HepG2 (cell line): ENCODE measurements around the gene THRA. TPM values are rescaled to one million over a fixed set of nuclear protein-coding genes. Genes with fewer than 3 reads are reported as not detected.

Experiments used
- ATAC-seq: fragments of 200-7000 bp; cut with Tn5 transposase; 3 replicates; pipeline ENCODE4 v1.9.1; 2020; ENCODE audit warnings: mild to moderate bottlenecking, moderate library complexity
- BruUV-seq: library from RNA; stranded (reverse); fragments of 400-500 nt; replicated peaks from 2 replicates; lab custom pipeline; 2021; lab: Mats Ljungman, UMichigan
- CTCF ChIA-PET: fragments of 300-600 bp; formaldehyde crosslinking; extraction: SDS; loops from one replicate; lab custom pipeline; 2021; ENCODE audit warnings: low total read pairs, inconsistent platforms, low intra/inter-chr PET ratio; lab: Yijun Ruan, JAX
- POLR2A ChIA-PET: fragments of 350-600 bp; sonication (Branson Sonifier 250); formaldehyde crosslinking; loops from one replicate; lab custom pipeline; 2020; ENCODE audit warnings: antibody characterized with exemption, inconsistent platforms; lab: Yijun Ruan, JAX
- DNase-seq: peaks from one replicate; pipeline ENCODE4 v3.0.0-alpha.2; 2015; ENCODE audit warnings: low spot score
- FAIRE-seq: peaks from 3 replicates; lab custom pipeline; 2011; peaks lifted over from hg19 to GRCh38; lab: Jason Lieb, UNC
- H2AFZ ChIP-seq: one replicate; pipeline ENCODE4 v1.6.1; 2011; ENCODE audit warnings: low read length, inconsistent platforms
- H3K27ac ChIP-seq: fragments of 300-600 bp; 3 replicates; pipeline ENCODE4 v1.8.0; 2011; ENCODE audit warnings: mixed run types, mild to moderate bottlenecking, mixed read lengths, low read length, inconsistent platforms; ENCODE audit not compliant: insufficient read depth; ENCODE audit errors: extremely low read length
- H3K27me3 ChIP-seq, 2 experiments: fragments of 200-600 bp in 1 of 2; 2 replicates in 1 of 2; 3 replicates in 1 of 2; pipeline versions ENCODE4 v1.6.0 to v1.8.0; 2011; ENCODE audit warnings: low read length in 2 of 2, mild to moderate bottlenecking in 2 of 2, moderate library complexity in 2 of 2, inconsistent platforms in 1 of 2; ENCODE audit not compliant: insufficient read depth in 2 of 2, control insufficient read depth in 1 of 2
- H3K36me3 ChIP-seq, 2 experiments: fragments of 200-600 bp in 1 of 2; replicated peaks in 1 of 2; 2 replicates in 1 of 2; 3 replicates in 1 of 2; pipeline versions ENCODE4 v1.5.1 to v1.8.0; 2011; ENCODE audit warnings: low read length in 2 of 2, inconsistent platforms in 1 of 2; ENCODE audit not compliant: insufficient read depth in 2 of 2, control insufficient read depth in 1 of 2
- H3K4me1 ChIP-seq: 2 replicates; pipeline ENCODE4 v1.5.1; 2012; ENCODE audit warnings: low read length, inconsistent platforms; ENCODE audit not compliant: insufficient read depth
- H3K4me2 ChIP-seq: 2 replicates; pipeline ENCODE4 v1.6.0; 2011; ENCODE audit warnings: low read depth, low read length, inconsistent platforms
- H3K4me3 ChIP-seq, 3 experiments: fragments of 200-600 bp in 1 of 3; sonication (generic), shearing (Covaris generic) in 1 of 3; replicated peaks in 1 of 3; 2 replicates each; pipeline ENCODE4 v1.5.1; 2011 to 2016; ENCODE audit warnings: low read length in 3 of 3, inconsistent platforms in 2 of 3, low read depth in 2 of 3, mild to moderate bottlenecking in 2 of 3, control low read depth in 1 of 3, mixed read lengths in 1 of 3; ENCODE audit not compliant: insufficient read depth in 1 of 3
- H3K79me2 ChIP-seq: one replicate; pipeline ENCODE4 v1.6.1; 2011; ENCODE audit warnings: low read length, inconsistent platforms; ENCODE audit not compliant: insufficient read depth
- H3K9ac ChIP-seq: 2 replicates; pipeline ENCODE4 v1.6.0; 2011; ENCODE audit warnings: mild to moderate bottlenecking, low read depth, low read length, inconsistent platforms; ENCODE audit not compliant: insufficient read depth
- H3K9me3 ChIP-seq: 2 replicates; pipeline ENCODE4 v1.5.1; 2012; ENCODE audit warnings: mild to moderate bottlenecking, low read length
- H4K20me1 ChIP-seq: 2 replicates; pipeline ENCODE4 v1.6.0; 2011; ENCODE audit warnings: inconsistent platforms, mild to moderate bottlenecking, low read length, moderate library complexity; ENCODE audit not compliant: insufficient read depth
- ATF7 ChIP-seq, 2 experiments: fragments of 450-650 bp in 1 of 2; sonication (generic) in 1 of 2; formaldehyde crosslinking in 1 of 2; IDR thresholded peaks; 2 replicates each; pipeline versions ENCODE4 v1.4.0 to v1.6.1; 2016 to 2020; ENCODE audit warnings: antibody characterized with exemption in 1 of 2, mild to moderate bottlenecking in 1 of 2, missing genetic modification reagents in 1 of 2
- ESRRA ChIP-seq: sonication (generic); formaldehyde crosslinking; IDR thresholded peaks from 2 replicates; pipeline ENCODE4 v1.5.1; 2020; ENCODE audit warnings: mild to moderate bottlenecking, low read depth, missing genetic modification reagents
- FOXA1 ChIP-seq, 2 experiments: fragments of 450-650 bp in 1 of 2; sonication (generic) in 1 of 2; formaldehyde crosslinking in 1 of 2; IDR thresholded peaks; 2 replicates each; pipeline versions ENCODE4 v1.4.0 to v1.6.1; 2016 to 2020; ENCODE audit warnings: missing genetic modification reagents in 1 of 2
- HOXA3 ChIP-seq: sonication (generic); formaldehyde crosslinking; IDR thresholded peaks from 2 replicates; pipeline ENCODE4 v1.5.0; 2020; ENCODE audit warnings: missing genetic modification reagents
- HOXA9 ChIP-seq: sonication (generic); formaldehyde crosslinking; IDR thresholded peaks from 2 replicates; pipeline ENCODE4 v1.8.1; 2022; ENCODE audit warnings: missing genetic modification reagents, mild to moderate bottlenecking, moderate library complexity, borderline replicate concordance
- IKZF1 ChIP-seq: fragments of 450-650 bp; IDR thresholded peaks from 2 replicates; pipeline ENCODE4 v1.7.1; 2016
- ISX ChIP-seq: sonication (generic); formaldehyde crosslinking; conservative IDR thresholded peaks from 2 replicates; pipeline ENCODE4 v1.5.0; 2020; ENCODE audit warnings: missing genetic modification reagents
- NBN ChIP-seq: fragments of 450-650 bp; conservative IDR thresholded peaks from 2 replicates; pipeline ENCODE4 v1.6.1; 2017
- SAP130 ChIP-seq: IDR thresholded peaks from 2 replicates; pipeline ENCODE4 v1.6.1; 2016; ENCODE audit warnings: low read depth
- TCF12 ChIP-seq, 2 experiments: fragments of 450-650 bp in 1 of 2; sonication (generic) in 1 of 2; formaldehyde crosslinking in 1 of 2; IDR thresholded peaks; 2 replicates each; pipeline versions ENCODE4 v1.6.1 to v1.8.0; 2017 to 2022; ENCODE audit warnings: antibody characterized with exemption in 1 of 2, mild to moderate bottlenecking in 1 of 2, missing genetic modification reagents in 1 of 2, moderate library complexity in 1 of 2
- TSC22D2 ChIP-seq: sonication (generic); formaldehyde crosslinking; IDR thresholded peaks from 2 replicates; pipeline ENCODE4 v1.5.1; 2020; ENCODE audit warnings: missing genetic modification reagents, mild to moderate bottlenecking, borderline replicate concordance
- YY1 ChIP-seq: IDR thresholded peaks from 2 replicates; pipeline ENCODE4 v1.6.1; 2011; ENCODE audit warnings: low read length, low read depth, moderate library complexity, mild to moderate bottlenecking; ENCODE audit not compliant: insufficient read depth, insufficient replicate concordance
- ZNF207 ChIP-seq: fragments of 450-650 bp; IDR thresholded peaks from 2 replicates; pipeline ENCODE4 v1.6.1; 2016; ENCODE audit warnings: antibody characterized with exemption, borderline replicate concordance
- ZNF282 ChIP-seq: fragments of 450-650 bp; IDR thresholded peaks from 2 replicates; pipeline ENCODE4 v1.6.1; 2018; ENCODE audit not compliant: partially characterized antibody
- ZNF788 ChIP-seq: sonication (generic); formaldehyde crosslinking; IDR thresholded peaks from 2 replicates; pipeline ENCODE4 v1.5.0; 2020; ENCODE audit warnings: mild to moderate bottlenecking, missing genetic modification reagents, borderline replicate concordance
- WGBS: methylation state at CpG from one replicate; pipeline ENCODE4 v1.1.6; 2017; ENCODE audit warnings: low lambda C conversion rate; 5-methylcytosine and 5-hydroxymethylcytosine counted together
- in situ Hi-C: cut with HindIII; loops from 2 replicates; pipeline ENCODE4 v1.10.0; 2017; ENCODE audit warnings: low pct_unique_long_range_greater_than_20kb; ENCODE audit not compliant: extremely low pct_ligation_motif_present
- intact Hi-C: fragments of 100-400 bp; cut with micrococcal nuclease; formaldehyde crosslinking; loops from one replicate; pipeline ENCODE4 v1.10.0; 2022; ENCODE audit not compliant: unreplicated experiment
- polyA plus RNA-seq, 8 experiments: library from polyadenylated mRNA; depleted of rRNA in 3 of 8; stranded (reverse) in 7 of 8; unstranded in 1 of 8; fragments of >200 nt; fragmentation: Illumina TruSeq in 4 of 8; extraction: Trizol in 4 of 8; gene quantifications; 2 replicates each; pipeline versions ENCODE4 v1.2.1 to v1.2.3, GENCODE V29; 2011 to 2016; ENCODE audit warnings: low read depth in 4 of 8, missing spikeins in 1 of 8, mixed read lengths in 1 of 8; ENCODE audit not compliant: insufficient read depth in 1 of 8
- total RNA-seq, 5 experiments: library from RNA; depleted of rRNA; stranded (reverse); fragments of >200 nt; fragmentation: Illumina TruSeq; extraction: Trizol; gene quantifications; 2 replicates each; pipeline ENCODE4 v1.2.3, GENCODE V29; 2016; ENCODE audit warnings: low read depth in 1 of 5
- TF ChIP-seq, protein P1 (sequence below): sonication (generic); formaldehyde crosslinking; IDR thresholded peaks from 2 replicates; pipeline ENCODE4 v1.8.1; 2022; ENCODE audit warnings: low read depth, mild to moderate bottlenecking, missing genetic modification reagents
- TF ChIP-seq, protein P2 (sequence below): sonication (generic); IDR thresholded peaks from 2 replicates; pipeline ENCODE4 v1.6.1; 2016; ENCODE audit warnings: low read depth, borderline replicate concordance

THRA gene
- total and polyA plus RNA-seq, 2 of the 13 experiments (the other 11 are each of a cell fraction or from before 2014, with no cell fraction given): 8.0 to 9.9 TPM

DNA sequence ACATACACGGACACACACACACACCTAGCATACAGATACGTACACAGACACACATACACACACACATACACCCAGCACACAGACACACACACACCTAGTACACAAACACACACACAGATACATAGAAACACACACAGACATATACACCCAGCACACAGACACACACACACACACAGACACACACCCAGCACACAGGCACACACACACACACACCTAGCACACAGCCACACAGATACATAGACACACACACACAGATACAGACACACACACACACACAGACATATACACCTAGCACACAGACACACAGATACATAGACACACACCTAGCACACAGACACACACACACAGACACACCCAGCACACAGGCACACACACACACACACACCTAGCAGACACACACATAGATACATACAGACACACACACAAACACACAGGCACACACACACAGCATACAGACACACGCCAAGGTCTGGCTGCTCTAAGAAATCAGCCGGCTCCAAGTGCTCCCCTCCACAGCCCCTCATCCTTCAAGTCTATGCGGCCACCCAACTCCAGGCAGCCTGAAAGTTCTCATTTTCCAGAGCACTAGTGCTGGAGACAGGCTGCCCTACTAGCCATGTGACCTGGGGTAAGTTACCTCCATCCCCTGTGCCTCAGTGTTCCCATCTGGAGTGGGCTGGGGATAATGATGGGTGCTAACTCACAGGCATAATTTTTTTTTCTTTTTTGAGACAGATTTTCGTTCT, 24.5 kb downstream of the THRA start (continued):
- TF ChIP-seq FOXA1 (IDR thresholded peaks at IDR 0.05): peak; percentile 47; the same call in 1 of the 2 replicates
- no peak for TF ChIP-seq FOXA1 (CRISPR knock-in tag; IDR thresholded peaks at IDR 0.05)
- TF ChIP-seq NBN: 0 out of 2 replicates have a peak, but pooled peaks have one; percentile 53
- TF ChIP-seq ZNF282: peak; percentile 80
- TF ChIP-seq HOXA9 (CRISPR knock-in tag): peak; percentile 37; the same call in 1 of the 2 replicates
- TF ChIP-seq ISX (CRISPR knock-in tag): no peak
- TF ChIP-seq ATF7 (IDR thresholded peaks at IDR 0.05): 0 out of 2 replicates have a peak, but pooled peaks have one; percentile 3
- TF ChIP-seq ATF7 (CRISPR knock-in tag; IDR thresholded peaks at IDR 0.05): no peak
- 0 out of 2 replicates have a peak, but pooled peaks have one; percentile 28 for TF ChIP-seq ZNF788 (CRISPR knock-in tag)
- peak; percentile 73; the same call in 1 of the 2 replicates for TF ChIP-seq IKZF1
- TF ChIP-seq ZNF207: 0 out of 2 replicates have a peak, but pooled peaks have one; percentile 40
- TF ChIP-seq TSC22D2 (CRISPR knock-in tag): no peak

DNA sequence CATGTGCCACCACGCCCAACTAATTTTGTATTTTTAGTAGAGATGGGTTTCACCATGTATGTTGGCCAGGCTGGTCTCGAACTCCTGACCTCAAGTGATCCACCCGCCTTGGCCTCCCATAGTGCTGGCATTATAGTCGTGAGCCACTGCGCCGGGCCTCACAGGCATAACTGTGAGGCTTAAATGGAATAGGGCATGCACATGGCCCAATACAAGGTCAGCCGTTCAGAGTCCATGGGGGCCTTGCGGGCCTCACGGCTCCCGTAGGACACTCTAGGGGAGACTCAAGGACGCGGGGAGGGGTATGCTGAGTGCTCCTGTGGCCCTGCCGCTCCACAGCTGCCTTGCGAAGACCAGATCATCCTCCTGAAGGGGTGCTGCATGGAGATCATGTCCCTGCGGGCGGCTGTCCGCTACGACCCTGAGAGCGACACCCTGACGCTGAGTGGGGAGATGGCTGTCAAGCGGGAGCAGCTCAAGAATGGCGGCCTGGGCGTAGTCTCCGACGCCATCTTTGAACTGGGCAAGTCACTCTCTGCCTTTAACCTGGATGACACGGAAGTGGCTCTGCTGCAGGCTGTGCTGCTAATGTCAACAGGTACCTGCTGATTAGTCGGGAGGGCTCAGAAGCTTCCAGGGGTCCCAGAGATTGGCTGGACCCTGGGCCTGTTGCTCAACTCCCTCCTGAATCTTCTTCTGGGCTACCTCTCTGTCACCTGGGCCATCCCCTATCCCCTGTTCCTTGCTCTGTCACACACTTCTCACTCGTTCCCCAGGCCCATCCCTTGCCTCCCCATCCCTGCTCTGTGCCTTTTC, 25.3 kb downstream of the THRA start:
- Histone ChIP-seq H3K9ac (no peak overlapping the region), H3K4me2 (no peak overlapping the region), H3K4me3 (no peak overlapping the region), H4K20me1 (no peaks in the 10 kb centered on the region), H3K4me1 (0 out of 2 replicates have a peak, but pooled peaks cover 13% of the 10 kb centered on the region), H3K9me3 (no peaks in the 10 kb centered on the region), H2AFZ (no peak overlapping the region), H3K27ac (no peak overlapping the region), H3K27me3 (no peaks in the 10 kb centered on the region), H3K79me2 (no peaks in the 10 kb centered on the region), H3K36me3 (peaks cover 21 to 49% of the 10 kb centered on the region in 2 experiments)
- in situ Hi-C loops: loop anchor here (5.0 kb wide), 1 partner anchor 51 kb away; no protein-coding TSS in a partner anchor
- no TSS peak for BruUV-seq
- DNase-seq (no peak), FAIRE-seq (no peak), ATAC-seq (no peak)
- ChIA-PET POLR2A (interaction anchor here (1.5 to 2.7 kb wide), 3 partner anchors 11 to 25 kb away, joined by 5 to 9 read pairs (median 9); partner anchors contain the start of gene NR1D1), CTCF (no interaction called here)
- intact Hi-C loops: no loop called here
- 94% methylated on average over 22 of the region's 28 CpGs for WGBS
- TF ChIP-seq YY1 (peak; percentile 39), HOXA3 (CRISPR knock-in tag) (peak; percentile 65), TCF12 (IDR thresholded peaks at IDR 0.05) (no peak), TCF12 (CRISPR knock-in tag; IDR thresholded peaks at IDR 0.05) (no peak), ESRRA (CRISPR knock-in tag) (peak; percentile 83; the same call in 1 of the 2 replicates), SAP130 (CRISPR knock-in tag) (no peak)
- TF ChIP-seq, protein P1, sequence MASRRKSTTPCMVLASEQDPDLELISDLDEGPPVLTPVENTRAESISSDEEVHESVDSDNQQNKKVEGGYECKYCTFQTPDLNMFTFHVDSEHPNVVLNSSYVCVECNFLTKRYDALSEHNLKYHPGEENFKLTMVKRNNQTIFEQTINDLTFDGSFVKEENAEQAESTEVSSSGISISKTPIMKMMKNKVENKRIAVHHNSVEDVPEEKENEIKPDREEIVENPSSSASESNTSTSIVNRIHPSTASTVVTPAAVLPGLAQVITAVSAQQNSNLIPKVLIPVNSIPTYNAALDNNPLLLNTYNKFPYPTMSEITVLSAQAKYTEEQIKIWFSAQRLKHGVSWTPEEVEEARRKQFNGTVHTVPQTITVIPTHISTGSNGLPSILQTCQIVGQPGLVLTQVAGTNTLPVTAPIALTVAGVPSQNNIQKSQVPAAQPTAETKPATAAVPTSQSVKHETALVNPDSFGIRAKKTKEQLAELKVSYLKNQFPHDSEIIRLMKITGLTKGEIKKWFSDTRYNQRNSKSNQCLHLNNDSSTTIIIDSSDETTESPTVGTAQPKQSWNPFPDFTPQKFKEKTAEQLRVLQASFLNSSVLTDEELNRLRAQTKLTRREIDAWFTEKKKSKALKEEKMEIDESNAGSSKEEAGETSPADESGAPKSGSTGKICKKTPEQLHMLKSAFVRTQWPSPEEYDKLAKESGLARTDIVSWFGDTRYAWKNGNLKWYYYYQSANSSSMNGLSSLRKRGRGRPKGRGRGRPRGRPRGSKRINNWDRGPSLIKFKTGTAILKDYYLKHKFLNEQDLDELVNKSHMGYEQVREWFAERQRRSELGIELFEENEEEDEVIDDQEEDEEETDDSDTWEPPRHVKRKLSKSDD: peak; percentile 84
- TF ChIP-seq, protein P2, sequence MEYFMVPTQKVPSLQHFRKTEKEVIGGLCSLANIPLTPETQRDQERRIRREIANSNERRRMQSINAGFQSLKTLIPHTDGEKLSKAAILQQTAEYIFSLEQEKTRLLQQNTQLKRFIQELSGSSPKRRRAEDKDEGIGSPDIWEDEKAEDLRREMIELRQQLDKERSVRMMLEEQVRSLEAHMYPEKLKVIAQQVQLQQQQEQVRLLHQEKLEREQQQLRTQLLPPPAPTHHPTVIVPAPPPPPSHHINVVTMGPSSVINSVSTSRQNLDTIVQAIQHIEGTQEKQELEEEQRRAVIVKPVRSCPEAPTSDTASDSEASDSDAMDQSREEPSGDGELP: no peak
